Central memory CD4-positive, alpha-beta T cell (primary cell): ENCODE results near the gene CHRM2.
"Not testable (repeated sequence)": the region's sequence is repeated elsewhere in the genome, so short reads cannot be mapped to it uniquely, and the experiment has no call there.

ENCODE experiments used
- DNase-seq: peaks from one replicate; pipeline ENCODE4 v3.0.0; 2022
- total RNA-seq, 3 experiments: gene quantifications; one replicate each; lab custom pipeline; 2026; lab: John Stamatoyannopoulos, UW

CHRM2 gene
- 0 to 0.04 (median 0) reads per million in 3 experiments for total RNA-seq

DNA sequence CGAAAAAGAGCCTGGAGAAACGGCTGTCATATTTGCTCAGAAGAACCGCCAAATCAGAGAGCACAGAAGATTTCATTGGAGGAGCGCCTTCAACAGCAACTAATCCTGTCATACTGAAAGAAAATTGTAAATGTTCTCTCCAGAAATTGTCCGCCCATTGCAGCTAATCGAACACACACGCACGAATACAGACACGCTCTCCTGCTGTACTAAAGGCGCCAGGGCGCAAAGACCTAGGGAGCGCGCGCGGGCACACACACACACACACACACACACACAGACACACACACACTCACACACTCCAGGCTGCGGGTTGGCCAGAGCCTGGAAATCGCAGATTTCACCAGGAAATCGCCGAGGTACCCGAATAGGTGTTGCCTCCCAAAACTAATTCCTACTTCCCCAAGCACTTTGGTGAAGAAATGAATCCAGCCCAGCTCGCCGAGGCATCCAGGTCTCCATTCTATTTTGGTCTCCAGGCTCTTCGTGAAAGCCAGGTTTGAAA, at the start of gene CHRM2:
CHRM2 (plus strand) TSS at position 157 of the 505 bp plus-strand sequence. CDS start 146,214 bp downstream, outside the sequence.
- DNase-seq, result no peak

DNA sequence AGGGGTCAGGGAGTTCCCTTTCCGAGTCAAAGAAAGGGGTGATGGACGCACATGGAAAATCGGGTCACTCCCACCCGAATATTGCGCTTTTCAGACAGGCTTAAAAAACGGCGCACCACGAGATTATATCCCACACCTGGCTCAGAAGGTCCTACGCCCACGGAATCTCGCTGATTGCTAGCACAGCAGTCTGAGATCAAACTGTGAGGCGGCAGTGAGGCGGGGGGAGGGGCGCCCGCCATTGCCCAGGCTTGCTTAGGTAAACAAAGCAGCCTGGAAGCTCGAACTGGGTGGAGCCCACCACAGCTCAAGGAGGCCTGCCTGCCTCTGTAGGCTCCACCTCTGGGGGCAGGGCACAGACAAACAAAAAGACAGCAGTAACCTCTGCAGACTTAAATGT, 37.1 kb upstream of the CHRM2 start:
- not testable (repeated sequence) for DNase-seq

DNA sequence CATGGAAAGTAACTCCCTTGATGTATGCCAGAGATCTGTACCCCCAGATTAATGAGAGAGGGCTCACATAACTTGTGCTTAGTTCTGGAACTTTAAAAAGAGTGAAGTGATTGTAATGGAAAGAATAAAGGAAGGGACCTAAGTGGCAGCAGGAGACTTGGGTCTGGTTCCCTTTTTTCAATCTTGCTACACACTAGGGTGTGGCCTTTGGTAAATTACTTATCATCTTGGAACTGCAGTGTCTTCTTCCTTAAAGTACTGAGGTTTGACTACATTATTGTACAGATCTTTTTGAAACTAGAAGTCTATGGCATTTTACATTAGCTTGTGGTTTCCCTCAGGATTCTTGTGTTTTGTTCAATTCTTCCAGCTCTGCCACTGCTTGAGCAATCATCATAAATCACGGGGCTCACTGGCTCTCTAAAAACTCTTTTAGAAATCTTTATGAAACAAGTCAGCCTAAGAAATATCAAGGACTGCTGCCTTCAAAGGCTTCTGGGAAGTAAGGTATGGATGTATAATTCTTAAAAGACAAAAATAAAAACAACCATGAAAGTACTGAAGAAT, 22.5 kb upstream of the CHRM2 start:
- no peak for DNase-seq

DNA sequence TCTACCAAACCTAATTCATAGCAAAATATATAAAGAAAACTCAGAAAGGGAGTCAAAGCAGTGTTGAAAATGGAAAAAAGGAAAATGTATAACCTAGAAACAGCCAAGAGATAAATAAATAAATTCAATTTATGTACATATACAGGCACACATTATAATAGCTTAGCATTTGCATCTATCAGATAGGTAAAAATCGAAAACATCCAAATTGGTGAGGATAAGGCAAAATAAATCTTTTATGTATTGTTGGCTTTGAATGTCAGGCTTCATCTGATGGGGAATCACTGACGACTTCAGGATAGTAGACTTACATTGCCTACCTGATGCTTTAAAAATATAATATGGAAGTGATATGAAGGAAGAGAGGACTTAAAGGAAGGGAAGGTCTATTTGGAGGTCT, 20.6 kb upstream of the CHRM2 start:
- DNase-seq, result no peak

DNA sequence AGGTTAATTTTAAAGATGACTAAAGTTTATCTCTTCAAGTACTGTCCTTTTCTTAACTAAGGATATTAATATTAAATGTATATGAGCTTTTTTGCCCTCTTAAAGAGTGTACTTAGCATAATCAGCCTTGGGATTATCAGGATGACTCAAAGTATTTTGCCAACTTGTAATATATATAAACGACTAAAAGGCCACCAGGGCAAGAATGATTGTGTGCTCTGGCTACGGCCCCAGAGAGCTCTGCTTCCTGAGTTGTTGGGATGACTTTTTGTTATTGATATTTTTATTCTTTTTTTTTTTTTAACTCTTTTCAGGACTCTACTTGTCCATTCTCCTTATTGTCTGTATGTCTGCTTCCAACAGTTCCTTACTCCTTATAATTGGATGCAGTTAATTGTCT, 14.8 kb upstream of the CHRM2 start:
- DNase-seq, result no peak

DNA sequence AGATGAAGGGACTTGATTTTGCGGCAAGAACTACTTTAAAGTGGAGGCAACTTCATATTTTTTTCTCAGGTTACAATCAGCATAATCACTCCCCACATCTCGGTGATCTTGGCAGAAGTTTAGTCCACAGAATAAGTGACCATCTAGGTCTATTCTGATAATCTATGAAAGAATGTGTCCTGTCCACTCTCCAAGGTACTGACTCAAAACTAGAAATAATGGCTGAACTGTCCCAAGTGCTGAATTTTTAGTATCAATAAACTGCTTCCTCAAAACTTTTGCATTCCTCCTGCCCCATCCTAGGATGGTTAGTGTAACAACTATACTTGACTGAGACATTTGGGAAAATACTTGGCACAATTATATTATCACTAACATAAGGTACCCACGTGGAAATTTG, 10.9 kb upstream of the CHRM2 start:
- DNase-seq, result no peak

DNA sequence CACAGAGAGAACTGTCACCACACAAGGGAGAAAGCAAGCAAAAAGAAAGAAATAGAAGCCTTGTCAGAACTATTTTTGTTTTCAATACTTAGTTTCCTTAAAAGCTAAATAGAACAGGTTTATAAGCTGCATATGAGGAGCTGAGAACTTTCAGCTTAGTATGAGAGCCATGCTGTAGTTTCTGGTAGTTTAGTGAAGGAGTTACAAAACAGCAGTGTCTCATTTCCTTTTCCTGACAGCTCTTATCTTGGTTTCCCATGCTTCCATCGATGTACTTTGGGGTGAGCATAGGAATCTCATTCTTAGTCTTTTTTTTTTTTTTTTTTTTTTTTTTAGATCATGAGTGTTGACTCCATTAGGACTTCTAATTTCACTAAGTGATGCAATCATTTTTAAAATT, 8.6 kb upstream of the CHRM2 start:
- no peak for DNase-seq

DNA sequence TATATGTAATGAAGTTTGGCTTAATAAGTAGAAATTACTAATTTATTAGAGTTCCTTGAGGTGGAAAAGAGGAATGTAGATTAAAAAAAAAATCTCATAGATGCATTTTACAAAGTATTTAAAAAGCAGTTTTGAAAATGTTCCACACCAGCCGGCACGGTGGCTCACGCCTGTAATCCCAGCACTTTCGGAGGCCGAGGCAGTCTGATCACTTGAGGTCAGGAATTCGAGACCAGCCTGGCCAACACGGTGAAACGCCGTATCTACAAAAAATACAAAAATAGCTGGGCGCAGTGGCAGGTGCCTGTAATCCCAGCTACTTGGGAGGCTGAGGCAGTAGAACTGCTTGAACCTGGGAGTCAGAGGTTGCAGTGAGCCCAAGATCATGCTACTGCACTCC, 3.2 kb upstream of the CHRM2 start:
- DNase-seq, result no peak

DNA sequence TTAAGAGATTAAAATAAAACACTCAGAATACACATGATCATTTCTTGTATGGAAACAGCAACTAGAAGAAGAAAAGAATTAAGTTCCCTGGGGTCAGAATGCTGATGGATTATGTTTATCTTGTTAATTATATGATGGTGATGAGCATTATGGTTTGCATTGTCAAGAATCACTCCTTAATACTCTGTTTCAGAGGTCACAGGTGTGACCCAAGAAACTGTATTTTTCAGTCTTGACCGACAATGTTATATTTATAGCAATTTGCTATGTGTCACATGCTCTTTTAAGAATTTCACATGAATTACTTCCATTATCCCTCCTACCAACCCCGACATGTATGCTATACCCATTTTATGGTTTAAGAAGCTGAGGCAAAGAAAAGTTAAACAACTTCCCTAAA, 2.7 kb upstream of the CHRM2 start:
- no peak for DNase-seq

DNA sequence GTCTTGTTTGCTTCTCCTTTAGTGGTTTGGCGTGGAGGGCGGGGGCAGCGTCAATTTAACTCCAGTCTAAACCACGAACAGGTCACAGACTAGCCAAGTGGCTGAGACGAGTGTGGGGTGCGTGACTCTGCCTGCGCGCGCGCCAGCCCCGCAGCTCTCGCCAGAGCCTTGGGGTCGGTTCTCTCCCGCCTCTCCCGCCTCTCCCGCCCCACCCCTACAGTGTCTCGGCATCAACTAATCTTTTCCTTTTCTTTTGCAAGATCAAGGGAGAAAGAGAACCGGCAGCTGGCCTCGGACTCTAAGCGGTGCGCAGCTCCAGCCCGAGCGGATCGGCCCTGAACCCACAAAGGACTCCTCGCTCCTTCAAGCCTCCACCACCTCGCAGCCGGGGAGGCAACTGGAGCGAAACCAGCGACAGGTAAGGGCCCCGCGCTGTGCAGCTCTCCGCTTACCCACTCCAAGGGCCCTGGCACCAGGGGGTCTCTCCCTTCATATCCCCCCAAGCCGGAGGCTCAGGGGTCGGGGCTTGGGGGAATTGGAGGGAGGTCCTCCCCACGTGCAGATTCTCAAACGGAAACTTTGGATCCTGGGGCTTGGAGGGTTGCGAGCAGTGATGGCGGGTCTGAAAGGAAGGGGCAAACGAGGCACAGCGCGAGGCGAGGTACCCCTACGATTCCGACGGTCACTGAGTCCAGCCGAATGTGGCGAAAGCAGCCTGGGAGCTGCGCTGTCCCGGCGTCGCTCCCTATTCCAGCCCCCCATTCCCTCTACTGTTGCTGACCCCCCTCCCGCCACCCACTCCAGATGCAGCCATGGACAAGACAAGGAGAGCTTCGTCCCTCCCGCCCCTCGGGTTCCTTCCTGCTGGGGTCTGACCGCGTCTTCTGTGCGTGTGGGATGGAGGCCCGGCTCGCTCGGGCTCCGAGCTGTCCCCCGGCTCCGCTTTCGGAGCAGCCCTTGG, 829 bp downstream of the CHRM2 start:
- no peak for DNase-seq

DNA sequence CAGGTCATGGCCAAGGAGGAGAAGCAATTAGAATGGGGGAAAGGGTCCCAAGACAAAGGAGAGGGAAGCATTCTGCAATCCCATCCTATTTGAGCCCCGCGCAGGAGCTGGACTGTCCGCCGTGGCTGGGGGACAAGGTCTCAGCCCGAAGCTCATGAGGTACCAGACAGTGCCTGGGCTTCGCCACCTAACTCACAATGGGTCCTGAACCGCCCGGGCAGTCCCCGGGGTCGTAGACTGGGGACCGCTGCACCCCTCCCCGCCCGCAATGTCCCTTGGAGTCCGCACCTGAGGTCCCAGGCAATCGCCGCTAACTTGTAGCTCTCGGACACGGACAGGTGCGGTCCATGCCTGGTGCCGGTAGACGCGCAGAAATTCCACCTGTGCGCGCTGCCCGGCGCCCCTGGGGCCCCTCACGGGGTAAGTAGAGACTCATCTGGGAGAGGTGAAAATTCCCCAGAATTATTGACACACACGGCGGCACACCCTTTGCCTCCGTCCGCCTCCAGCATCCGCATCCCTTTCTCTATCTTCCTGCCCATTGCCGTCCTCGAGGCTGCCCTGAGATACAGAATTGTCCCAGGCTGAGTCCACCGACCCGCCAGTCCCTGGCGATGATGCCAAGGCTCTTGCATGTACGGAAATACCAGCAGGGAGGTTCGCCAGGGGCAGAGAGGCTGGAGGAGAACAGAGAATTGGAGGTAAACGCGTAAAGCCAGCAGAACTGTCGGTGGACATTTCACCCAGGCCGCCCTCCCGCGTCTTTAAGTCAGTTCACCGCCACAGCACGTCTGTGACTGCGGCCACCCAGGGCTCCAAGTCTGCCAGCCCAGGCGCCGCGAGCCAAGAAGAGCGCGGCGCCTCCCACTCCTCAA, 1.8 kb downstream of the CHRM2 start:
- DNase-seq, result no peak

DNA sequence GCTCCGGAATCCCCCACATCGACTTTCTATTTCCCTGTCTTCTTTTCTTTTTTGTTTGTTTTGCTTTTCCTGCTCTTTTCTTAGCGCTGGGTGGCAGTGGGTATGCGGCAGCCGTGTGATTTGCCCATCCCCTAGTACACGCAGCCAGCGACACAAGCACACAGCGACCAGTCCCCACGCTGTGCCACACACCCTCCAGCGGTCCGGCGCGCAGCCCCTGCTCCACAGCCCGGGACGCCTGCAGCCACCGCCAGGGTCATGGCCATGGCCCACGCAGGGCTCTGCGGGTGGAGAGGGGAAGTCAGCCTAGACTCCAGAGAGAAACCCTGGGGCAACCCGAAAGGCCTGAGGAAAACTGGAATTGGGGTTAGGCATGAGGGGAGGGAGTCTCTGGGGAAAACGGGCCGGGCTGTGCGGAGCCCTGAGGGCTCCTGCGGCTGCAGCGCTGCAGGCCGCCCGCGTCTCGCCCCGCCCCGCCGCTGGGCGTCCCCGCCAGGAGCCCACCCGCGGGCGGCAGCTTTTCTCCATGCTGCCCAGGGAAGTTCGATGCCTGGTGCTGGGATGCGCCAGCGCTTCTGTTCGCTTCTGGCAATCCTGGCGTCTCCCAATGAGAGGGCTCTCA, 2.5 kb downstream of the CHRM2 start:
- no peak for DNase-seq

DNA sequence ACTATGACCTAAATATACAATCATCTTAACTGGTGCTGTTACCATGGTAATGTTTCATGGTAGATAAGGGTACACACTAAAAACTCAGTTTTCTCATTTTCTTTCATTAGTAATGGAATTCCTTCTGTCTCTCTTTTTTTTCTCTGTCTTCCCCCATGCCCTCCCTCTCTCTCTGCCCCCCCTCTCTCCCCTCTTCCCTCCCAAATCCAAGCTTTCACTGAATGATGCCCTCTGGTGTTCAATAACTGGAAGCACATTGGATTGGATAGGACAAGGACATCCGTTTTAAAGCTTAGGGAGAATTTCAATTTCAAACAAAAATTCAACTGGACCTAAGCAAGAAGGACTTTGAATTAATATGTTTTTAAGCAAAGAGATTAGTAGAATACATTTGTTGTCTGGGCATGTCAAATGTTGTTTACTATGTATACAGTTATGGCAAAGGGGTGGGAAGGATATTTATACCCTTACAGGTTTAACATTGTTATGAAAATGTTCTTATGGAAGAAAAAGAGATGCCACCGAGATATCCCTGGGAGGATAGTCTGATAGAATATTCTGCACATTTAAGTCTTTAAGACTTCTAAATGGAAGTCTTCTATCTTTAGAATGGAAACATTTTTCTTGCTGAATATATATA, 6.1 kb downstream of the CHRM2 start:
- no peak for DNase-seq

DNA sequence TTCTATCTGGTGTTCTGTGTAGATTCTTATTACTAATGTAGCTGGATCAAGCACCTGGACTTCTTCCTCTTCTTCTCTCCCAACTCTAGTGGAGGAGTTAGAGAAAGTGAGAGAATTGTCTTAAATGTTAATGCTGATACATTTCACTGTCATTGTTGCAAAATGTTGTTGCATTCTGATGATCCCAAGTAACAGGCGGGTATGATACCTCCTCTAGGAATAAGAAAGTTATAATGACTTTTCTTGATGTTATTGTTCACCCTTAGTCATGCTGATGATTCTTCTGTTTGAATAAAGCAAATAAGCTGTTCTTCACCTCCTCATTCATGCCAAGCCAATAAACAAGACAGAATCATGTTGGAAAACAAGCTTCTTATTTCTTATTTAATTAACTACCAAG, 9.1 kb downstream of the CHRM2 start:
- DNase-seq, result no peak

DNA sequence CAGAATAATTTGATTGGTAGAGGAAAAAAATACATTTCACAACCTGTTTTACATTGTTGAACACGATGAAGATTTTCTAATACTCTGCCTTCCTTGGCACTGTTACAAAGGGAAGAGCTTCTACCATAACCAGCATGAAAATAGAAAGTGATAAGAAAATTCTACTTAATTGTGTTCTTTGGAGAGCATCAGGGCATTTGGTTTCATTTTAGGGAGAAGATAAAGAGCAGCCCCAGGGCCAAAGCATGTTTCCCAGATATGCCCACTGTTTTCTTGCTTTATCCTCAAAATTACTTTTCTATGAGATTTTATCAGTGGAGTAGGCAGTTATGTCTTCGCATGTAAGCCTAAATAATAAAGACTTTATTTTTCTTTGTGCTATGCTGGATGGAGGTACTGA, 9.5 kb downstream of the CHRM2 start:
- no peak for DNase-seq

DNA sequence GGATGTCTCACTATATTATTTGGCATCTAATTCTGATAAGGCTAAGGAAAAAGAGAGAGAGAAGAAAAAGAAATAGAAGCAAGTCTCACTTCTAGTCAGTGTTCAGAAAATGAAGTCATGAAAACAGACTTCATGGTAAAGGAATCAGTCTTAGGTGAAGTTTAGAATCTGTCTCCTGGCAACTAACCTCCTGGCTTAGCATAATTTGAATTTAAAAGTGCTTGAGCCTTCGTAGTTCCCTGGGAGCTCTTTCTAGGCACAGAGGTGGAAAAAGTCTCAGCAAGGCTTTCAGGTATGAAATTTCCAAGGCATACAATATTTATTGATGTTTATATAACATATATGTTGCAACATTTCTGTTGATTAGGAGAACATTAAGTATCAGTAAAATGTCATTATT, 10.4 kb downstream of the CHRM2 start:
- no peak for DNase-seq

DNA sequence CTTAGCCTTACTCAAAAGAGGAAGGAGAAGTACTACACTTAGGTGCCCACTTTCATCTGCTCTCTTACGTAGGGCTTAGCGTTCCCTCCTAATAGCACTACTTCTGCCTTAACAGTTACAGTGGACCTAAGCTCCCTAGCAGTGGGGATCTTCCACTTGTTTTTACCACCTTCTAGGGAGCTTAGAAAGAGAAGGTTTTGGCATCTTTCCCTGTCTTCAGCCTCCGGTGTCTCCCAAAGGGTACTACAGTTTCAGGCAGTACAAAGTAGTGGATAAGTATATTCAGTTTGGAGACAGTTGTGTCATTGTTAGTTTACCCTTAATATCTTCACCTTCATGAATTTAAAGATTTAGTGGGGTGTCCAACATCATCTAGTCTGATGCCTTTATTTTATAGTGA, 14.6 kb downstream of the CHRM2 start:
- DNase-seq, result no peak

DNA sequence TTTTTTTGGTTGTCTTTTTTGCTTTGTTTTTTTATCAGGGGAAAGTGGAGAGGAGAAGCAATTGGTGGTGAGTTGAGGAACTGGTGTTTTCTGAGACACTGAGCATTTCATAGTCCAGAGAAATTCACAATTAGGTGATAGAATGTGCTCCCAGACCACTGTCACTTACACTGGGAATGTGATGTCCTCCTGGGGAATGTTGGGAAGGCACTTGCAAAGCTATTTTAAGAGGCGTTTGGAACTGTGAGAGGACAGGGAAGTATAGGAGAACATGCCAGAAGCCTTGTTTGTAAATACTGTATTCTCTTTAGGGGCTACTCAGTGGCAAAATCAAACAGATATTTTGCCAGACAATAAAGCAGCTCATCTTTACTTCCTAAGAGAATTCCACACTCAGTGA, 16.0 kb downstream of the CHRM2 start:
- DNase-seq, result no peak

DNA sequence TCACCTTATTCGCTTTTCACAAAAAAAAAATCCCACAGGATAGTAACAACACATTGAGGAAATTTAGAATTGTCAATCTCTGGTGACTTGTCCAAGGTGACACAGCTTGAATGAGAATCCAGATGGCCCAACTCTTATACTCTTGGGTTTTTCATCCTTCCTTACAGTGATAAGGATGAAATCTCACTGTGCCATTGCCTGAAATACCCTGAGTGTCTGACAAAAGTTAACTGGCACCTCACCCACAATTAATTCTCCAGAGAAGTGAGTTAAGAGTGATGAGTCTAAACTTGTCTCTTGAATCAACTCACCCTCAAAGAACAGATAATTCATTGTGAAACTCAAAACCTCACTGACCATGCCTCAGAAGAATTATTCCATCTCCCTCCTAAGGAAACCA, 18.9 kb downstream of the CHRM2 start:
- no peak for DNase-seq

DNA sequence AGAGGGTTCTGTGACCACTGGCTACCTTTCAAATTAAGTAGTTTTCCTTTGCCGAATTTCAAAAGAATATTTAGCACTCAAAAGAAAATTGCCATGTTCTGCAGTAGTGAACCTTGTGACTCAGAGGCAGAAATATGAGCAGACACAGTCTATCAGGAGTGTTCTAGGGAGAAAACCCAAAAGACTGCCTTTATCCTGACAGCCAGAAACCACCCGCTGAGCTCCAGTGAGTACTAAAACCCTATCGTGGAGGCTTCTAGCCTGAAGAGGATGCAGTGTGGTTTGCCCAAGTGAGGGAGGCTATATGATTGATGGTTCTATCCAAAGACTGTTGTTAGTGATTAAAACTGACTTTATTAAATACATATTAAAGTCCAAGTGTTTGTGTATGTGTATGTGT, 21.9 kb downstream of the CHRM2 start:
- DNase-seq, result no peak

DNA sequence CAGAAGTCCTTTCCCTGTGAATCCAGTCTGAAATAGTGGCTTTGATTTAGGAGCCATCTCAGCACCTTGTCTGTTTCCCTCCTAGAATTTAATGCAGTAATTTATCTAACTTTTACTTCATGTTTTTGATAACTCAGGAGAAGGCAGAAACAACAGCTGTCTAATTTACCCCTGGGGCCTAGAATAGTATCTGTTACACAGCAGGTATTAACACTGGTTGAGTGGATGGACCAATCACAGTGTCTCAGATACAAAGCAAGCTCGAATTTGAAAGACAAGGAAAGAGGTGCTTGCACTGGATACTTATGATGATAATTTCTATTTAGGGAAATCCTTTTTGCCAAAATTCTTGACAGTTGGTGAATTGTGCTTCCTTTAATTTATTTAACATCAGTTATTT, 23.4 kb downstream of the CHRM2 start:
- DNase-seq, result no peak

DNA sequence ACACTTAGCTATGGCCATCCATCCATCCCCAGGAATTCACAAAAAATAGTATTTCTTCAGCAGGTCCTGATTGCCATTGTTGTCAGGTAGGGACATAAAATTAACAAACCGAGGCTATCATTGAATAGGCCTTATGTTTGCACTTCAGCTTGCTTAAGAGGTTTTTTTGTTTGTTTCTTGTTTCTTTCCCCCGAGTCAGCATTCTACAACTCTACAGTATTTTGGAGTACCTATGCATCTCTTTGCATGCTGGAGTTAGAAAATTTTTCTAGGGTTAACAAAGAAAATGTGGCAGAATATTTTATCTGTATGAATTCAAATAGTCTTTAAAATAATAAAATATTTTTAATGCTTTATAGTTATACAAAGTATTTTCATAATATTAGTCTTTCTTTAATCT, 26.3 kb downstream of the CHRM2 start:
- no peak for DNase-seq
